CD4-positive, alpha-beta T cell treated with Interleukin-12 subunit alpha and Interleukin-12 subunit beta, for 1 hour (primary cell): ENCODE data around the gene RPRD1A.
"Not testable (repeated sequence)": the region's sequence is repeated elsewhere in the genome, so short reads cannot be mapped to it uniquely, and the experiment has no call there.

ENCODE experiments used
- DNase-seq: peaks from one replicate; pipeline ENCODE4 v3.0.0-alpha.2; 2020

RPRD1A gene

GRCh38 chr18:36067055-36067957, at the start of gene RPRD1A:
RPRD1A (minus strand) TSS chr18:36067559; CDS start chr18:36067404, 155 bp downstream.
- peak; percentile 96 for DNase-seq

- not testable (repeated sequence) for DNase-seq
Measured at GRCh38 chr18:36116771-36117170, 49.4 kb upstream of the RPRD1A start.

GRCh38 chr18:36114738-36115137, 47.4 kb upstream of the RPRD1A start:
- no peak for DNase-seq

GRCh38 chr18:36114251-36114650, 46.9 kb upstream of the RPRD1A start:
- no peak for DNase-seq

GRCh38 chr18:36112302-36112701, 44.9 kb upstream of the RPRD1A start:
- no peak for DNase-seq

GRCh38 chr18:36109737-36110136, 42.4 kb upstream of the RPRD1A start:
- DNase-seq = no peak

GRCh38 chr18:36108601-36109000, 41.2 kb upstream of the RPRD1A start:
- no peak for DNase-seq

- DNase-seq = no peak
Measured at GRCh38 chr18:36108196-36108595, 40.8 kb upstream of the RPRD1A start.

- DNase-seq = no peak
Measured at GRCh38 chr18:36107477-36107876, 40.1 kb upstream of the RPRD1A start.

- DNase-seq = no peak
Measured at GRCh38 chr18:36104749-36105148, 37.4 kb upstream of the RPRD1A start.

GRCh38 chr18:36101943-36102342, 34.6 kb upstream of the RPRD1A start:
- DNase-seq = no peak

GRCh38 chr18:36099311-36099710, 32.0 kb upstream of the RPRD1A start:
- DNase-seq = no peak

GRCh38 chr18:36096955-36097354, 29.6 kb upstream of the RPRD1A start:
- DNase-seq = no peak

GRCh38 chr18:36095936-36096519, 28.7 kb upstream of the RPRD1A start:
- peak; percentile 54 for DNase-seq

GRCh38 chr18:36094431-36094830, 27.1 kb upstream of the RPRD1A start:
- no peak for DNase-seq

- not testable (repeated sequence) for DNase-seq
Measured at GRCh38 chr18:36092116-36092515, 24.8 kb upstream of the RPRD1A start.

GRCh38 chr18:36089001-36089400, 21.6 kb upstream of the RPRD1A start:
- DNase-seq = no peak

- no peak for DNase-seq
Measured at GRCh38 chr18:36088256-36088655, 20.9 kb upstream of the RPRD1A start.

GRCh38 chr18:36086186-36086585, 18.8 kb upstream of the RPRD1A start:
- DNase-seq = no peak

- no peak for DNase-seq
Measured at GRCh38 chr18:36085195-36085594, 17.8 kb upstream of the RPRD1A start.

- DNase-seq = no peak
Measured at GRCh38 chr18:36083729-36084128, 16.4 kb upstream of the RPRD1A start.

- not testable (repeated sequence) for DNase-seq
Measured at GRCh38 chr18:36081118-36081517, 13.8 kb upstream of the RPRD1A start.

- no peak for DNase-seq
Measured at GRCh38 chr18:36078751-36079529, 11.6 kb upstream of the RPRD1A start.

GRCh38 chr18:36077764-36078163, 10.4 kb upstream of the RPRD1A start:
- not testable (repeated sequence) for DNase-seq
